HL-60 (cell line): ENCODE results near the gene DPH2.

Source experiments
- CTCF ChIP-seq: IDR thresholded peaks from one replicate; pipeline ENCODE4 v1.5.1; 2011; ENCODE audit warnings: low read length, control low read depth, inconsistent platforms; ENCODE audit not compliant: insufficient read depth
- POLR2AphosphoS5 ChIP-seq: IDR thresholded peaks from 2 replicates; pipeline ENCODE4 v1.6.1; 2012; ENCODE audit warnings: low read depth
- TF ChIP-seq, protein P1 (sequence below): IDR thresholded peaks from 2 replicates; pipeline ENCODE4 v1.6.1; 2012; ENCODE audit warnings: low read depth; ENCODE audit not compliant: insufficient replicate concordance

DNA sequence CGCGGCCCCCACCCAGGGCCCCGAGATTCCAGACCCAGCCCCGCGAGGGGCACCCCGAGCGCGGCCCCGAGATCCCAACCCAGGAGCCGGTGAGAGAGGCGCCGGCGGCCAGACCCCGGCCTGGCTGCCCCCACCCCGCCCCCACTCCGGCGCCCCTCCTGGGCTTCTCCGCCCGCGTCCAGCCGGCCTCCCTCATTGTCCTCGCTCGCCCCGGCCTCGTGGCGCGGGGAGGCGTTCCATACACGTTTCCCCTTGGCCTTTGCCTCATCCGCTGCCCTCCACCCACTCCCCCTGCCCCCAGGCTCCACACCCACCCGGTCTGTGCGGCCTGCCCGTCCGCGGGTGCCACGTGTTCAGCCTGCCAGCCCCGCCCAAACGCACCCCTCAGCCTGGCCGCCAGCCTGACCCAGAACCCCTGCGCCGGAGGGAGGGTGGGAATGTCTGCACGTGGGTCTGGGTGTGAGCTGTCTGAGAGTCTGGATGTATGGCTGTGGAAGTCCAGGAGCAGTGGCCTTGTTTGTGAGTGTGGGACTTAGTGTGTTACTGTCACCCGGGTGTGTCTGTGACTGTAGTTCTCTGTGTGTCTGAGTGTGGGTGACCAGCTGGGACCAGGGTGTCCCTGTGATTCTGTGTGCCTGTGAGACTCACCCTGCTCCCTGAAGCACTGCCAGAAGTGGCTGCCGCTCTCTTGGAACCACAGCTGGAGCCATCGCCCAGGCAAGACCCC is 9.9 kb downstream of the DPH2 start:
- TF ChIP-seq CTCF (no peak), POLR2AphosphoS5 (peak; percentile 39; the same call in 1 of the 2 replicates)
- TF ChIP-seq, protein P1, sequence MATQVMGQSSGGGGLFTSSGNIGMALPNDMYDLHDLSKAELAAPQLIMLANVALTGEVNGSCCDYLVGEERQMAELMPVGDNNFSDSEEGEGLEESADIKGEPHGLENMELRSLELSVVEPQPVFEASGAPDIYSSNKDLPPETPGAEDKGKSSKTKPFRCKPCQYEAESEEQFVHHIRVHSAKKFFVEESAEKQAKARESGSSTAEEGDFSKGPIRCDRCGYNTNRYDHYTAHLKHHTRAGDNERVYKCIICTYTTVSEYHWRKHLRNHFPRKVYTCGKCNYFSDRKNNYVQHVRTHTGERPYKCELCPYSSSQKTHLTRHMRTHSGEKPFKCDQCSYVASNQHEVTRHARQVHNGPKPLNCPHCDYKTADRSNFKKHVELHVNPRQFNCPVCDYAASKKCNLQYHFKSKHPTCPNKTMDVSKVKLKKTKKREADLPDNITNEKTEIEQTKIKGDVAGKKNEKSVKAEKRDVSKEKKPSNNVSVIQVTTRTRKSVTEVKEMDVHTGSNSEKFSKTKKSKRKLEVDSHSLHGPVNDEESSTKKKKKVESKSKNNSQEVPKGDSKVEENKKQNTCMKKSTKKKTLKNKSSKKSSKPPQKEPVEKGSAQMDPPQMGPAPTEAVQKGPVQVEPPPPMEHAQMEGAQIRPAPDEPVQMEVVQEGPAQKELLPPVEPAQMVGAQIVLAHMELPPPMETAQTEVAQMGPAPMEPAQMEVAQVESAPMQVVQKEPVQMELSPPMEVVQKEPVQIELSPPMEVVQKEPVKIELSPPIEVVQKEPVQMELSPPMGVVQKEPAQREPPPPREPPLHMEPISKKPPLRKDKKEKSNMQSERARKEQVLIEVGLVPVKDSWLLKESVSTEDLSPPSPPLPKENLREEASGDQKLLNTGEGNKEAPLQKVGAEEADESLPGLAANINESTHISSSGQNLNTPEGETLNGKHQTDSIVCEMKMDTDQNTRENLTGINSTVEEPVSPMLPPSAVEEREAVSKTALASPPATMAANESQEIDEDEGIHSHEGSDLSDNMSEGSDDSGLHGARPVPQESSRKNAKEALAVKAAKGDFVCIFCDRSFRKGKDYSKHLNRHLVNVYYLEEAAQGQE, result no peak
